ENCODE data around the gene AGTRAP. TPM values are rescaled to one million over a fixed set of nuclear protein-coding genes. Genes with fewer than 3 reads are reported as not detected.

Gene AGTRAP
- total RNA-seq, 1 donor from 2014 or later, result 25.1 TPM

DNA sequence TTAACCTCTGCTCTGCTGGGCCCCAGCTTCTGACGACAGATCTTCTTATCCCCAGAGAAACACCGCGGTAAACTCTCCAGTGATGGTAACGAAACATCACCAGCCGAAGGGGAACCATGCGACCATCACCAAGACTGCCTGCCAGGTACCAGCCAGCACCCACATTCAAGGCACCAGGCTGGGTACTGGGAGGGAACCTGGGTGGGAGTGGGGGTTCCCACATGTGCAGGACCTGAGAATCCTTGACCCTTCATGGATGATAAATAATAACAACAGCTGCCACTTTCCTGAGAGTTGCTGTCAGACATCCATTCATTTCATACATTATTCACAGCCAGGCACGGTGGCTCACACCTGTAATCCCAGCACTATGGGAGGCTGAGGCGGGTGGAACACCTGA is 23.7 kb upstream of the AGTRAP start:
- no peaks in the 10 kb centered on the region for H3K36me3 Mint-ChIP-seq (ENCODE audit: low read depth, unreplicated experiment)
- H3K4me3 Mint-ChIP-seq (ENCODE audit: unreplicated experiment), result no peak overlapping the region
- no peaks in the 10 kb centered on the region for H3K4me1 Mint-ChIP-seq (ENCODE audit: unreplicated experiment)
- no peak overlapping the region for H3K27ac Mint-ChIP-seq (ENCODE audit: unreplicated experiment)
- DNase-seq (ENCODE audit: low spot score), result no peak
- peaks cover 2% of the 10 kb centered on the region for H3K27me3 Mint-ChIP-seq (ENCODE audit: unreplicated experiment)
- TF ChIP-seq, protein P1, sequence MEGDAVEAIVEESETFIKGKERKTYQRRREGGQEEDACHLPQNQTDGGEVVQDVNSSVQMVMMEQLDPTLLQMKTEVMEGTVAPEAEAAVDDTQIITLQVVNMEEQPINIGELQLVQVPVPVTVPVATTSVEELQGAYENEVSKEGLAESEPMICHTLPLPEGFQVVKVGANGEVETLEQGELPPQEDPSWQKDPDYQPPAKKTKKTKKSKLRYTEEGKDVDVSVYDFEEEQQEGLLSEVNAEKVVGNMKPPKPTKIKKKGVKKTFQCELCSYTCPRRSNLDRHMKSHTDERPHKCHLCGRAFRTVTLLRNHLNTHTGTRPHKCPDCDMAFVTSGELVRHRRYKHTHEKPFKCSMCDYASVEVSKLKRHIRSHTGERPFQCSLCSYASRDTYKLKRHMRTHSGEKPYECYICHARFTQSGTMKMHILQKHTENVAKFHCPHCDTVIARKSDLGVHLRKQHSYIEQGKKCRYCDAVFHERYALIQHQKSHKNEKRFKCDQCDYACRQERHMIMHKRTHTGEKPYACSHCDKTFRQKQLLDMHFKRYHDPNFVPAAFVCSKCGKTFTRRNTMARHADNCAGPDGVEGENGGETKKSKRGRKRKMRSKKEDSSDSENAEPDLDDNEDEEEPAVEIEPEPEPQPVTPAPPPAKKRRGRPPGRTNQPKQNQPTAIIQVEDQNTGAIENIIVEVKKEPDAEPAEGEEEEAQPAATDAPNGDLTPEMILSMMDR (IDR thresholded peaks at IDR 0.05; ENCODE audit: unreplicated experiment), result no peak
- no peaks in the 10 kb centered on the region for H3K9me3 Mint-ChIP-seq (ENCODE audit: unreplicated experiment)

DNA sequence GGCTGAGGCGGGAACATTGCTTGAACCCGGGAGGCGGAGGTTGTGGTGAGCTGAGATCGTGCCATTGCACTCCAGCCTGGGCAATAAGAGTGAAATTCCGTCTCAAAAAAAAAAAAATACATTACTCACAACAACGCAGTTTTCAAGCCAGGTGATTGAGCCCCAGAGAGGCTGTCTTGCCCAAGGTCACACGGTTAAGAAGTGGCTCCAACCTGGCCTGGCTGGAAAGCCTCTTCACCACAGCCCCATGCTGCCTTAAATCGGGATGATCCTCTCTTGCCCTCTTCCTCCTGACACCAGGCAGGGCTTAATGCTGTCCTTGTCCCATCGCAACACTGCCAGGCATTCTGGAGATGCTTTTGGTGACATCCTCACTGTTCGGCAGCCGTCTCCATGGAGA is 22.8 kb upstream of the AGTRAP start:
- H3K27me3 Mint-ChIP-seq (ENCODE audit: unreplicated experiment), result peaks cover 2% of the 10 kb centered on the region
- H3K4me3 Mint-ChIP-seq (ENCODE audit: unreplicated experiment), result no peak overlapping the region
- H3K9me3 Mint-ChIP-seq (ENCODE audit: unreplicated experiment), result no peaks in the 10 kb centered on the region
- no peak for DNase-seq (ENCODE audit: low spot score)
- no peak overlapping the region for H3K27ac Mint-ChIP-seq (ENCODE audit: unreplicated experiment)
- no peaks in the 10 kb centered on the region for H3K4me1 Mint-ChIP-seq (ENCODE audit: unreplicated experiment)
- no peaks in the 10 kb centered on the region for H3K36me3 Mint-ChIP-seq (ENCODE audit: low read depth, unreplicated experiment)
- TF ChIP-seq, protein P1 (IDR thresholded peaks at IDR 0.05; ENCODE audit: unreplicated experiment), result no peak

DNA sequence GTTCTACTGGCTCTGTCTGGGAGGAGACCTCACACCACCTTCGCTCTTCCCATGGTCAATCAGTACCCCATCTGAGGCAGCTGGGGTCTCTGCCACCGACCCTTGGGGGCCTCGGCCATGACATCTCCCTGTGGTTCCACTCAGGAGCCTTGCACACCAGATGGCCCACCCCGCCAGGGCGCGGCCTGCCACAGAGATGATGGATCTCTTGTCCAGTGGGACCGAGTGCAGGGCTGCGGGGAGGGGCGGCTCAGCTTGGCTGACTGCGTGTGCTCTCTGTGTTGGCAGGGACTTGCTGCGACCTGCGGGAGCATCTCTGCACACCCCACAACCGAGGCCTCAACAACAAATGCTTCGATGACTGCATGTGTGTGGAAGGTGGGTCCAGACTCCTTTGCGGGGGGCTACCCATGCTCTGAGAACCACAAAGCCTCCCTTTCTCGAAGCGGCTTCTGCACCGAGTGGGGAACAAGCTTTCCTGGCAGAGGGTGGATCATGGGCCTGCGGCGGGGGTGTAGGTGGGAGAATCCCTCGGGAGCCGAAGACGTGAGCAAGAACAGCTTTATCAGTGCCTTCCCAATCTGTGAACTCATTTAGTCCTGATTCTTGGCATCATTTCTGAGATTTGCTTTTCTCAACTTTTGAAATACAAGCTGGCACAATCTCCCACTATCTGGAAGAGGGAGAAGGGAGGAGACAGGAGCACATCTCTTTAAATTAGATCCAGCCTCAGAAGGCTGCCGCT is 20.9 kb upstream of the AGTRAP start:
- Mint-ChIP-seq H3K4me3 (ENCODE audit: unreplicated experiment) (no peak overlapping the region), H3K4me1 (ENCODE audit: unreplicated experiment) (no peaks in the 10 kb centered on the region), H3K36me3 (ENCODE audit: low read depth, unreplicated experiment) (no peaks in the 10 kb centered on the region), H3K27me3 (ENCODE audit: unreplicated experiment) (peaks cover 2% of the 10 kb centered on the region), H3K27ac (ENCODE audit: unreplicated experiment) (no peak overlapping the region), H3K9me3 (ENCODE audit: unreplicated experiment) (no peaks in the 10 kb centered on the region)
- no peak for DNase-seq (ENCODE audit: low spot score)
- TF ChIP-seq, protein P1 (IDR thresholded peaks at IDR 0.05; ENCODE audit: unreplicated experiment), result no peak

DNA sequence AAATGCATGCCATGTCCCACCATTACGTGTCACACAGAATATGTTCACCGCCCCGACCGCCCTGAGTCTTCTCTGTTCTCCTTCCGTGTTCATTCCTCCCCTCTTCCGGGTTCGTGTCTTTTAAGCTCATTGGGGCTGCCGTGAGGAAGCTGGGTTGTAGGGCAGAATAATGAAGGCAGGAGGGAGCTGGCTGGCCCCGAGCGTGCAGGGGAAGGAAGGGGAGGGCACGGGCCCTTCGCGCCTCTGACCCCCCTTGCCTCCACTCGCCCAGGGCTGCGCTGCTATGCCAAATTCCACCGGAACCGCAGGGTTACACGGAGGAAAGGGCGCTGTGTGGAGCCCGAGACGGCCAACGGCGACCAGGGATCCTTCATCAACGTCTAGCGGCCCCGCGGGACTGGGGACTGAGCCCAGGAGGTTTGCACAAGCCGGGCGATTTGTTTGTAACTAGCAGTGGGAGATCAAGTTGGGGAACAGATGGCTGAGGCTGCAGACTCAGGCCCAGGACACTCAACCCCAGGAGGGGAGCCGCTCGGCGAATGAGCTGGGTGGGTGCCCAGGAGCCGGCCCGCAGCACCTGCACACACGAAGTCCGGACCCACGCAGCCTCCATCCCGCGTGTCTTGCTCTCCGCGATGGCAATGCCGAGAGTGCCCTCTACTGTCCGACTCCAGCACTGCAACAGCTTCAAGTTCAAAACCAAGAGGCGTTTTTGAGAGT is 16.5 kb upstream of the AGTRAP start:
- H3K27me3 Mint-ChIP-seq (ENCODE audit: unreplicated experiment), result peaks cover 2% of the 10 kb centered on the region
- peak; percentile 71 for DNase-seq (ENCODE audit: low spot score)
- H3K9me3 Mint-ChIP-seq (ENCODE audit: unreplicated experiment), result no peaks in the 10 kb centered on the region
- H3K27ac Mint-ChIP-seq (ENCODE audit: unreplicated experiment), result no peak overlapping the region
- H3K36me3 Mint-ChIP-seq (ENCODE audit: low read depth, unreplicated experiment), result no peaks in the 10 kb centered on the region
- no peaks in the 10 kb centered on the region for H3K4me1 Mint-ChIP-seq (ENCODE audit: unreplicated experiment)
- no peak overlapping the region for H3K4me3 Mint-ChIP-seq (ENCODE audit: unreplicated experiment)
- TF ChIP-seq, protein P1 (IDR thresholded peaks at IDR 0.05; ENCODE audit: unreplicated experiment), result peak; percentile 93

DNA sequence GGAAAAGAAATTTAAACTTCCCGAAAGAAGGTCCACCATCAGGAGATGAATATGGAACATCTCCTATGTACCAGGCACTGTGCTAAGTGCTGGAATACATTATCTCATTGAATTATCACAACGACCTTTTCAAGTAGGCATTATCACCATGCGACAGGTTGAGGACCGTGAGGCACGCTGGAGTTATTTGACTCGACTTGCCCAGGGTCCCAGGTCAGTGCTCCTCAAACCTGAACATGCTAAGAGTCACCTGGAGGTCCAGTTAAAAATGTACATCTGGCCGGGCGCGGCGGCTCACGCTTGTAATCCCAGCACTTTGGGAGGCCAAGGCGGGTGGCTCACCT is 15.9 kb upstream of the AGTRAP start:
- Mint-ChIP-seq H3K27ac (ENCODE audit: unreplicated experiment) (no peak overlapping the region), H3K4me3 (ENCODE audit: unreplicated experiment) (no peak overlapping the region), H3K27me3 (ENCODE audit: unreplicated experiment) (peaks cover 2% of the 10 kb centered on the region), H3K9me3 (ENCODE audit: unreplicated experiment) (no peaks in the 10 kb centered on the region), H3K36me3 (ENCODE audit: low read depth, unreplicated experiment) (no peaks in the 10 kb centered on the region), H3K4me1 (ENCODE audit: unreplicated experiment) (no peaks in the 10 kb centered on the region)
- TF ChIP-seq, protein P1 (IDR thresholded peaks at IDR 0.05; ENCODE audit: unreplicated experiment), result no peak
- DNase-seq (ENCODE audit: low spot score), result no peak

Data from endothelial cell (in vitro differentiated cells).